GM23248 (cell line): ENCODE measurements around the gene GORASP1.

ENCODE experiments used
- EZH2 ChIP-seq: fragments of 200-600 bp; sonication (generic); IDR thresholded peaks from 2 replicates; pipeline ENCODE4 v1.6.1; 2018; ENCODE audit warnings: antibody characterized with exemption, mild to moderate bottlenecking; ENCODE audit not compliant: insufficient read depth, poor library complexity, severe bottlenecking
- EZH2phosphoT487 ChIP-seq: fragments of 200-600 bp; sonication (generic); IDR thresholded peaks from 2 replicates; pipeline ENCODE4 v1.6.1; 2018; ENCODE audit warnings: antibody characterized with exemption, moderate library complexity, mild to moderate bottlenecking, low read depth; ENCODE audit not compliant: insufficient read depth

DNA sequence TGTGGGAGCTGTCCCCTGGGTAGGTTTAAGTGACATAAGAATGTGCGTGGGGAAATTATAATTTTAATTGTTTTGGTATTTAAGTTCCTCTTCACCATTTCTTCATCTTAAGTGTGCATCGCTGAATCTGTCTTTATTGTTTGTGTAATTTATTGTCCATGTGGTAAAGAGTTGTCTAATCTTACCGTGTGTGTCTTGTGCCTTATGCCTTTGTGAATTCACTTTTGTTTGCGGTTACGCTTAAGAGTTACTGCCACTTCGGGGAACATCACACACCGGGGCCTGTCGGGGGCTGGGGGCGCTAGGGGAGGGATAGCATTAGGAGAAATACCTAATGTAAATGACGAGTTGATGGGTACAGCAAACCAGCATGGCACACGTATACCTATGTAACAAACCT is 54.8 kb downstream of the GORASP1 start:
- TF ChIP-seq EZH2phosphoT487 (no peak), EZH2 (no peak)
